ENCODE measurements around the gene TWF2. TPM values are rescaled to one million over a fixed set of nuclear protein-coding genes. Genes with fewer than 3 reads are reported as not detected.
A peak's percentile ranks its signal among the peaks of the same experiment; 100 is the strongest.

TWF2 gene
- total and polyA plus RNA-seq, 10 of the 15 experiments (the other 5 are each of a cell fraction or from before 2014, with no cell fraction given): 0.16 to 106 (median 68.5) TPM

DNA sequence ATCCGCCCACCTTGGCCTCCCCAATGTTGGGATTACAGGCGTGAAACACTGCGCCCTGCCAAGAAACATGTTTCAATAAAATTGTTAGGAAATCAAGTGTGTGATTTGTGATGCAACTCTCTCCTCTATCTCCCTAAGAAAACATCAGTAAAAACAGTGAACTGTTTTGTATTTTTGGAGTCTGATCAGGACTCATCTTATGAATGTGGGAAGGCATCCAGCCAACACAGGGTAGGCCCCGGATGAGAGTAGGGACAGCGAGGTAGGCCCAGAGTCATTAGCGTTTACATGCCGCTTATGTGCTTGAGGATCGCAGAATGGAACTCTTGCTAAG, 47.8 kb upstream of the TWF2 start:
- no peaks in the 10 kb centered on the region for H3K27me3 ChIP-seq (replicated peaks in 1 of 2; ENCODE audit: control insufficient read depth in 2 of 2, insufficient read depth in 2 of 2, low read length in 1 of 2)
- BruUV-seq (replicated peaks): no TSS peak
- H3K4me2 ChIP-seq (ENCODE audit: control insufficient read depth, insufficient read depth): peak overlapping the region; percentile 87
- no peak for DNase-seq (ENCODE audit: low read depth, low spot score)
- TF ChIP-seq POLR2A (IDR thresholded peaks at IDR 0.05; ENCODE audit: low read depth, low read length): peak; percentile 33; the same call in 1 of the 2 replicates
- TF ChIP-seq, protein P1, sequence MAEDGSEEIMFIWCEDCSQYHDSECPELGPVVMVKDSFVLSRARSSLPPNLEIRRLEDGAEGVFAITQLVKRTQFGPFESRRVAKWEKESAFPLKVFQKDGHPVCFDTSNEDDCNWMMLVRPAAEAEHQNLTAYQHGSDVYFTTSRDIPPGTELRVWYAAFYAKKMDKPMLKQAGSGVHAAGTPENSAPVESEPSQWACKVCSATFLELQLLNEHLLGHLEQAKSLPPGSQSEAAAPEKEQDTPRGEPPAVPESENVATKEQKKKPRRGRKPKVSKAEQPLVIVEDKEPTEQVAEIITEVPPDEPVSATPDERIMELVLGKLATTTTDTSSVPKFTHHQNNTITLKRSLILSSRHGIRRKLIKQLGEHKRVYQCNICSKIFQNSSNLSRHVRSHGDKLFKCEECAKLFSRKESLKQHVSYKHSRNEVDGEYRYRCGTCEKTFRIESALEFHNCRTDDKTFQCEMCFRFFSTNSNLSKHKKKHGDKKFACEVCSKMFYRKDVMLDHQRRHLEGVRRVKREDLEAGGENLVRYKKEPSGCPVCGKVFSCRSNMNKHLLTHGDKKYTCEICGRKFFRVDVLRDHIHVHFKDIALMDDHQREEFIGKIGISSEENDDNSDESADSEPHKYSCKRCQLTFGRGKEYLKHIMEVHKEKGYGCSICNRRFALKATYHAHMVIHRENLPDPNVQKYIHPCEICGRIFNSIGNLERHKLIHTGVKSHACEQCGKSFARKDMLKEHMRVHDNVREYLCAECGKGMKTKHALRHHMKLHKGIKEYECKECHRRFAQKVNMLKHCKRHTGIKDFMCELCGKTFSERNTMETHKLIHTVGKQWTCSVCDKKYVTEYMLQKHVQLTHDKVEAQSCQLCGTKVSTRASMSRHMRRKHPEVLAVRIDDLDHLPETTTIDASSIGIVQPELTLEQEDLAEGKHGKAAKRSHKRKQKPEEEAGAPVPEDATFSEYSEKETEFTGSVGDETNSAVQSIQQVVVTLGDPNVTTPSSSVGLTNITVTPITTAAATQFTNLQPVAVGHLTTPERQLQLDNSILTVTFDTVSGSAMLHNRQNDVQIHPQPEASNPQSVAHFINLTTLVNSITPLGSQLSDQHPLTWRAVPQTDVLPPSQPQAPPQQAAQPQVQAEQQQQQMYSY (CRISPR knock-in tag; IDR thresholded peaks at IDR 0.05): no peak
- no peak overlapping the region for H2AFZ ChIP-seq (ENCODE audit: control insufficient read depth, low read depth, low read length)
- H3K79me2 ChIP-seq (ENCODE audit: control insufficient read depth, insufficient read depth, low read length): peaks cover 18% of the 10 kb centered on the region
- in situ Hi-C loops (cut with MboI) (no loop called here), intact Hi-C loops (cut with micrococcal nuclease; ENCODE audit: unreplicated experiment) (no loop called here)
- H3K9me3 ChIP-seq (replicated peaks; ENCODE audit: control insufficient read depth, insufficient read depth, low read length): no peaks in the 10 kb centered on the region
- ChIA-PET POLR2A (interaction anchor here (0.6 to 3.7 kb wide), 6 partner anchors 9 to 61 kb away, joined by 3 to 48 read pairs (median 7); partner anchors contain the start of genes TLR9 and WDR82), CTCF (interaction anchor here (2.3 to 19.0 kb wide), 4 partner anchors 8 to 54 kb away, joined by 9 to 451 read pairs (median 48); partner anchors contain the start of gene WDR82), RAD21 (ENCODE audit: unreplicated experiment) (interaction anchor here (0.6 to 7.5 kb wide), 6 partner anchors 10 to 64 kb away, joined by 3 to 131 read pairs (median 4); no protein-coding TSS in a partner anchor), SMC1A (ENCODE audit: uncharacterized antibody, unreplicated experiment) (interaction anchor here (1.1 to 1.5 kb wide), 2 partner anchors 9 to 52 kb away, joined by 3 to 5 read pairs; no protein-coding TSS in a partner anchor)
- no peaks in the 10 kb centered on the region for H4K20me1 ChIP-seq (ENCODE audit: control insufficient read depth, insufficient read depth)
- H3K4me3 ChIP-seq: peak overlapping the region; percentile 65
- peak overlapping the region; percentile 96 for H3K9ac ChIP-seq (ENCODE audit: control insufficient read depth, insufficient read depth, low read length)
- WGBS (ENCODE audit: insufficient coverage, insufficient replicate concordance, low lambda C conversion rate, missing lambda C conversion rate): 88% methylated on average over 8 of the region's 8 CpGs
- peak overlapping the region; percentile 99 for H3K27ac ChIP-seq (ENCODE audit: control insufficient read depth, insufficient read depth)
- H3K4me1 ChIP-seq (ENCODE audit: control insufficient read depth, insufficient read depth, low read length): peaks cover 11% of the 10 kb centered on the region
- peaks cover 0 to 3% of the 10 kb centered on the region in 2 experiments; a peak in 2 of 4 replicates for H3K36me3 ChIP-seq (ENCODE audit: control insufficient read depth in 2 of 2, insufficient read depth in 2 of 2, low read length in 1 of 2)
- no peak for ATAC-seq
- FAIRE-seq: no peak

Measured in GM12878 (cell line).